Measurements from ENCODE around the gene CSF1R.
A peak's percentile ranks its signal among the peaks of the same experiment; 100 is the strongest.

DNA sequence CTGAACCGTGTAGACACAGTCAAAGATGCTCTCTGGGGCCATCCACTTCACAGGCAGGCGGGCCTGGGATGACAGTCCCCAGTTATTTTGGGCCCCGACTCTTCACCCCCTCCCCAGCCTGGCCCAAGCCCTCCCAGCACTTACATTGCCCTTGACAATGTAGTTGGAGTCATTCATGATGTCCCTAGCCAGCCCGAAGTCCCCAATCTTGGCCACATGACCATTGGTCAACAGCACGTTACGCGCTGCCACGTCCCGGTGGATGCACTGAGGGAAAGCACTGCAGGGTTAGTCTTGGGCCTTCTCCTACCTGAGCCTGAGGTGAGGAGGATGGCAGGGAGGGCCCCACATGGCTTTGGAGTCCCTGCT lies 30.3 kb downstream of the CSF1R start:
- TF ChIP-seq CTCF (IDR thresholded peaks at IDR 0.05 in 8 of 11, conservative IDR thresholded peaks at IDR 0.05 in 3 of 11) (no peak), POLR2A (IDR thresholded peaks at IDR 0.05) (no peak), POLR2AphosphoS5 (IDR thresholded peaks at IDR 0.05) (peak in 2 of 3 donors; percentile 15 to 37)

Data from spleen (tissue), 7 donors.